Measurements from ENCODE around the gene FAM174B.

DNA sequence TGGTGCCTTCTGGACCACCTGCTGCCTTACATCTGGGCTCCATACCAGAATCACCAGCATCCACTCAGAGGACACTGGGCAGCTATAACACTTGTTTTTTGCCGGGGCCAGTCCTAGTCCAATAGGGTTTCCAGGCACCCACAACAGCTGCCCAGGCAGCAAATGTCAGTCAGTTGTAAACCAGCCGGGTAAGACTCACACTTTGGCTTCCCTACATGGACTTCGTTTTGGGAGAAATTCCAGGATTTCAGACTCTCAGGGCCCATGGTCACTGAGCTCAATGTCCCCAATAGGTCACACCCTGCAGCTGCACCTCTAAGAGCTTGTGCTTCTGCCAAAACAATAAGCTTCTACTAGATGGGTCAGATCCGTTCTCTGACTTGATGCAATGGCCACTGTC lies 83.8 kb downstream of the FAM174B start:
- TF ChIP-seq, protein P1, sequence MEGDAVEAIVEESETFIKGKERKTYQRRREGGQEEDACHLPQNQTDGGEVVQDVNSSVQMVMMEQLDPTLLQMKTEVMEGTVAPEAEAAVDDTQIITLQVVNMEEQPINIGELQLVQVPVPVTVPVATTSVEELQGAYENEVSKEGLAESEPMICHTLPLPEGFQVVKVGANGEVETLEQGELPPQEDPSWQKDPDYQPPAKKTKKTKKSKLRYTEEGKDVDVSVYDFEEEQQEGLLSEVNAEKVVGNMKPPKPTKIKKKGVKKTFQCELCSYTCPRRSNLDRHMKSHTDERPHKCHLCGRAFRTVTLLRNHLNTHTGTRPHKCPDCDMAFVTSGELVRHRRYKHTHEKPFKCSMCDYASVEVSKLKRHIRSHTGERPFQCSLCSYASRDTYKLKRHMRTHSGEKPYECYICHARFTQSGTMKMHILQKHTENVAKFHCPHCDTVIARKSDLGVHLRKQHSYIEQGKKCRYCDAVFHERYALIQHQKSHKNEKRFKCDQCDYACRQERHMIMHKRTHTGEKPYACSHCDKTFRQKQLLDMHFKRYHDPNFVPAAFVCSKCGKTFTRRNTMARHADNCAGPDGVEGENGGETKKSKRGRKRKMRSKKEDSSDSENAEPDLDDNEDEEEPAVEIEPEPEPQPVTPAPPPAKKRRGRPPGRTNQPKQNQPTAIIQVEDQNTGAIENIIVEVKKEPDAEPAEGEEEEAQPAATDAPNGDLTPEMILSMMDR (IDR thresholded peaks at IDR 0.05; ENCODE audit: insufficient read depth, low read length, poor library complexity, severe bottlenecking), result no peak
- TF ChIP-seq EZH2phosphoT487 (conservative IDR thresholded peaks at IDR 0.05; ENCODE audit: low read length), result no peak

Data from SU-DHL-6 (cell line).